Esophagus (tissue), 2 donors: Measurements from ENCODE around the gene LIN37. TPM values are rescaled to one million over a fixed set of nuclear protein-coding genes. Genes with fewer than 3 reads are reported as not detected.
"Not testable (repeated sequence)": the region's sequence is repeated elsewhere in the genome, so short reads cannot be mapped to it uniquely, and the experiment has no call there.

Experiments
- H3K27ac ChIP-seq, 2 donors: one replicate each; pipeline ENCODE4 v1.5.1; 2013; ENCODE audit warnings: low read depth in 2 of 2, mild to moderate bottlenecking in 2 of 2, inconsistent platforms in 1 of 2, low read length in 1 of 2, moderate library complexity in 1 of 2
- H3K27me3 ChIP-seq, 2 donors: one replicate each; pipeline ENCODE4 v1.6.1; 2013; ENCODE audit warnings: low read length in 2 of 2, control low read depth in 1 of 2, mild to moderate bottlenecking in 1 of 2; ENCODE audit not compliant: insufficient read depth in 2 of 2, control insufficient read depth in 1 of 2
- H3K36me3 ChIP-seq, 2 donors: one replicate each; pipeline ENCODE4 v1.6.1; 2013; ENCODE audit warnings: low read length in 1 of 2; ENCODE audit not compliant: control insufficient read depth in 2 of 2, insufficient read depth in 2 of 2
- H3K4me1 ChIP-seq, 2 donors: one replicate each; pipeline ENCODE4 v1.6.1; 2013; ENCODE audit warnings: low read length in 1 of 2; ENCODE audit not compliant: control insufficient read depth in 2 of 2, insufficient read depth in 2 of 2
- H3K4me3 ChIP-seq, 2 donors: one replicate each; pipeline ENCODE4 v1.5.1; 2013; ENCODE audit warnings: low read length in 2 of 2, mild to moderate bottlenecking in 2 of 2, low read depth in 1 of 2, moderate library complexity in 1 of 2
- H3K9me3 ChIP-seq, 2 donors: one replicate each; pipeline ENCODE4 v1.6.1; 2013; ENCODE audit warnings: mild to moderate bottlenecking in 2 of 2, low read depth in 1 of 2, low read length in 1 of 2, moderate library complexity in 1 of 2; ENCODE audit not compliant: control insufficient read depth in 2 of 2, insufficient read depth in 1 of 2
- WGBS, 2 donors: extraction: QIAGEN DNeasy Blood & Tissue Kit; methylation state at CpG; one replicate each; pipeline ENCODE4 v1.1.7; 2013; 5-methylcytosine and 5-hydroxymethylcytosine counted together
- polyA plus RNA-seq, 2 donors: library from polyadenylated mRNA; stranded (reverse); fragments of 200-250 nt; gene quantifications; one replicate each; pipeline ENCODE4 v1.2.3, GENCODE V29; 2013
- donor health status: healthy with polysubstance abuse.
- donor health status: Bipolar disorder and iron deficiency.

Gene LIN37
- polyA plus RNA-seq, 2 donors, result 10.6 to 20.9 TPM

GRCh38 chr19:35768082-35768421 lies 19.7 kb downstream of the LIN37 start:
- Histone ChIP-seq H3K36me3 (peaks cover 3 to 11% of the 10 kb centered on the region in 2 donors), H3K27ac (no peak overlapping the region)

GRCh38 chr19:35772362-35772761 lies 24.0 kb downstream of the LIN37 start:
- 92% methylated on average over 5 of the region's 5 CpGs for WGBS, 2 donors
- H3K9me3 ChIP-seq, H3K4me1 ChIP-seq, H3K27me3 ChIP-seq, H3K27ac ChIP-seq, H3K4me3 ChIP-seq, H3K36me3 ChIP-seq: not testable (repeated sequence)

More at GRCh38 chr19:35768082-35768421, 19.7 kb downstream of the LIN37 start:
- H3K4me1 ChIP-seq, result no peaks in the 10 kb centered on the region
- H3K4me3 ChIP-seq, result no peak overlapping the region
- 70 to 80% methylated on average over 15 of the region's 15 CpGs for WGBS, 2 donors
- no peaks in the 10 kb centered on the region for H3K9me3 ChIP-seq
- no peaks in the 10 kb centered on the region for H3K27me3 ChIP-seq

- no peaks in the 10 kb centered on the region for H3K27me3 ChIP-seq
- peaks cover 0 to 7% of the 10 kb centered on the region in 2 donors for H3K4me1 ChIP-seq
- H3K4me3 ChIP-seq, result no peak overlapping the region
- H3K9me3 ChIP-seq, result no peaks in the 10 kb centered on the region
- H3K27ac ChIP-seq, result no peak overlapping the region
- H3K36me3 ChIP-seq, result peaks cover 0 to 3% of the 10 kb centered on the region in 2 donors
- WGBS, 2 donors, result 52 to 60% methylated on average over 9 of the region's 9 CpGs
These were observed 24.8 kb downstream of the LIN37 start for GRCh38 chr19:35773020-35773806.

GRCh38 chr19:35774274-35775045 lies 26.1 kb downstream of the LIN37 start:
- peak overlapping the region in 1 of 2 donors; percentile 70 for H3K4me3 ChIP-seq
- no peaks in the 10 kb centered on the region for H3K27me3 ChIP-seq
- no peaks in the 10 kb centered on the region for H3K36me3 ChIP-seq
- no peaks in the 10 kb centered on the region for H3K9me3 ChIP-seq
- 34 to 46% methylated on average over 16 of the region's 16 CpGs for whole genome bisulfite sequencing, 2 donors
- no peak overlapping the region for H3K27ac ChIP-seq
- peaks cover 0 to 7% of the 10 kb centered on the region in 2 donors for H3K4me1 ChIP-seq

- H3K36me3 ChIP-seq, result peaks cover 0 to 2% of the 10 kb centered on the region in 2 donors
- H3K9me3 ChIP-seq, result no peaks in the 10 kb centered on the region
- 11 to 32% methylated on average over 9 of the region's 9 CpGs for WGBS, 2 donors
- H3K27me3 ChIP-seq, result no peaks in the 10 kb centered on the region
- peaks cover 0 to 7% of the 10 kb centered on the region in 2 donors for H3K4me1 ChIP-seq
- no peak overlapping the region for H3K27ac ChIP-seq
- peak overlapping the region; percentile 70 to 87 for H3K4me3 ChIP-seq
These were observed 26.6 kb downstream of the LIN37 start for GRCh38 chr19:35775046-35775297.

- WGBS, 2 donors, result 1 to 2% methylated on average over 32 to 82 of the region's 82 CpGs
- Histone ChIP-seq H3K9me3 (no peaks in the 10 kb centered on the region), H3K36me3 (peaks cover 0 to 6% of the 10 kb centered on the region in 2 donors), H3K4me1 (peaks cover 0 to 7% of the 10 kb centered on the region in 2 donors), H3K27ac (peak within 1 kb of the TSS; percentile 20 to 28), H3K4me3 (peak within 1 kb of the TSS; percentile 70 to 87), H3K27me3 (no peaks in the 10 kb centered on the region)
These were observed 27.1 kb downstream of the LIN37 start, which contains the start of gene ARHGAP33 for GRCh38 chr19:35775298-35776101. TSS of gene ARHGAP33 (plus strand) at chr19:35775564. CDS start at chr19:35775659, 95 bp downstream.

GRCh38 chr19:35776102-35776788 lies 27.9 kb downstream of the LIN37 start:
- Histone ChIP-seq H3K4me1 (peaks cover 0 to 7% of the 10 kb centered on the region in 2 donors), H3K9me3 (no peaks in the 10 kb centered on the region), H3K27me3 (no peaks in the 10 kb centered on the region), H3K27ac (no peak overlapping the region), H3K4me3 (peak overlapping the region; percentile 70 to 87), H3K36me3 (peaks cover 0 to 11% of the 10 kb centered on the region in 2 donors)
- 54 to 61% methylated on average over 13 of the region's 13 CpGs for WGBS, 2 donors

- WGBS, 2 donors, result 78% methylated on average over 19 of the region's 19 CpGs
- Histone ChIP-seq H3K9me3 (no peaks in the 10 kb centered on the region), H3K27ac (no peak overlapping the region)
These were observed 28.9 kb downstream of the LIN37 start for GRCh38 chr19:35777086-35777841.

More at GRCh38 chr19:35777086-35777841, 28.9 kb downstream of the LIN37 start:
- H3K36me3 ChIP-seq, result peaks cover 0 to 14% of the 10 kb centered on the region in 2 donors
- H3K27me3 ChIP-seq, result no peaks in the 10 kb centered on the region
- peaks cover 0 to 7% of the 10 kb centered on the region in 2 donors for H3K4me1 ChIP-seq
- H3K4me3 ChIP-seq, result no peak overlapping the region
